Stimulated activated CD8-positive, alpha-beta memory T cell treated with anti-CD3 and anti-CD28 coated beads, Interleukin-7, amount 100 ng/mL, for 48 hours (primary cell): ENCODE results near the gene FMN2.

ENCODE experiments used
- DNase-seq, 2 donors: peaks; one replicate each; pipeline ENCODE4 v3.0.0-alpha.2; 2020; ENCODE audit warnings: low read depth in 1 of 2; ENCODE audit errors: extremely low read depth in 1 of 2

The FMN2 gene

GRCh38 chr1:240511789-240512188 lies 420.1 kb downstream of the FMN2 start:
- DNase-seq = no peak

GRCh38 chr1:240515505-240515904 lies 423.8 kb downstream of the FMN2 start:
- DNase-seq = no peak

DNA sequence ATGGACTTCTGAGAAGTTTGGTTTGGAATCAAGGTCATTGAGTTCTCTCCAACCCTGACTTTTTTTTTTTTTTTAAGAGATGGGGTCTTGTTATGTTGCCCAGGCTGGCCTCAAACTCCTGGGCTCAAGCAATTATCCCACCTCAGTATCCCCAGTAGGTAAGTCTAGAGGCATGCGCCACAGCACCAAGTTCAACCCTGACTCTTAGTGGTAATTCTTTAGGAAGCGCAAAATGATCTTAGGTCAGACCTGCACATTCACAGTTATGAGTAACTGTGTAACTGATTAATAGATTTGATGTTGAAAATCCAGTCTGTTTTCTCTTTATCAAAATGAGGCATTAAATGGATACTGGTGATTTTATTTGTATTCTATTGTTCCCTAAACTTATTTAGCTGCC lies 424.4 kb downstream of the FMN2 start:
- DNase-seq = no peak

- no peak for DNase-seq
These were observed 426.2 kb downstream of the FMN2 start for GRCh38 chr1:240517891-240518290.

DNA sequence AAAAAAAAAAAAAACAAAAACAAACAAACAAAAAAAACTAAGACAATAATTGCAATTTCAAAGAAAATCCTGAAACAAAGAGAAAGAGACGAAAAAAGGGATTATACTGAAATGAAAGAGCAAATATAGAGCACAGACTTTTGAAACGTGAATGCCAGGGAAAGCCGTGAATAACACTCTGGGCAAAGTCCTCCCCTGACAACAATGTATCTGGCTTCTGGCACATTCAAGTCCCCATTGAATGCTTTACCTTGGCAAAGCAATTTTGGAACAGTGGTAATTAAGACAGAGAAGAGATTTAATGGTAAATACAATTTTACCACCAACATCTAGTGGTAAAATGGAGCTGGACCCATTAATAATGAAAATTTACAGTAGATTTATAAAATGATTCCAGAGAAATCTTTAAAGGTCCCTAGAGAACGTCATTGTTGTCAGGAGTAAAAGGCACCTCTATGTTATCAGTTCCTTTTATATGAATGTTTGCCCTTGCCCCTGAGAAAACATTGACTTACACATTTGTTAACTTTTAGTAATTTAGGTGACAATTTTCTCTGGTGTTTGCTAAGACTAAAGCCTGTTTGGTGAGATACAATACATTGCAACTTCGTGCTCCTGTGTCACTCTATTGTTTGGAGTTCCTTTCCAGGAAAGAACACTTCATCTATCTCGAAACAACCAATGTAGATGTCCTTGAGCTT lies 430.6 kb downstream of the FMN2 start:
- no peak for DNase-seq

- DNase-seq = no peak
These were observed 432.8 kb downstream of the FMN2 start for GRCh38 chr1:240524356-240525069.
